ENCODE results near the gene ZNF891. TPM values are rescaled to one million over a fixed set of nuclear protein-coding genes. Genes with fewer than 3 reads are reported as not detected.

ZNF891 gene
- total RNA-seq, 1 donor from 2014 or later = 3.4 TPM

DNA sequence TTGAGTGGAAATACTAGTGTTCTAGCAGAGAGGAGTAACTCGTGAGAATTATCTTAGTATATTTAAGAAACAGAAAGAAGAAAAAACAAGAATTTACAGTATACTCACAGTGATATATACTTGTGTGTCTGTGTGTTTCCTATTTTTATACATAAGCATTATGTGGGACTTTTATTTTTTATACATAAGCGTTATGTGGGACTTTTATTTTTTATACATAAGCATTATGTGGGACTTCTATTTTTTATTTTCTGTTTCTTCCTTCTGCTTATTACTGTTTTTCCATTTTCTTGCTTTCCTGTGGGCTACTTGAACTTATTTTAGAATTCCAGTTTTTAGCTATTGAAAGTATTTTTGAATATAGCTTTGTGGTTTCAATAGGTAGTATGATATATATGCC lies 56.2 kb downstream of the ZNF891 start:
- DNase-seq (ENCODE audit: extremely low spot score in 2 of 2) = no peak
- H3K27ac ChIP-seq = no peak overlapping the region
- H3K4me3 ChIP-seq = no peak overlapping the region
- intact Hi-C loops (cut with DNase I) = no loop called here
- H3K9me3 ChIP-seq = peaks cover 58% of the 10 kb centered on the region
- H3K27me3 ChIP-seq = no peaks in the 10 kb centered on the region
- TF ChIP-seq POLR2A (IDR thresholded peaks at IDR 0.05) (no peak), POLR2AphosphoS5 (IDR thresholded peaks at IDR 0.05; ENCODE audit: insufficient read depth in 1 of 2, low read depth in 1 of 2) (no peak)
- TF ChIP-seq, protein P1, sequence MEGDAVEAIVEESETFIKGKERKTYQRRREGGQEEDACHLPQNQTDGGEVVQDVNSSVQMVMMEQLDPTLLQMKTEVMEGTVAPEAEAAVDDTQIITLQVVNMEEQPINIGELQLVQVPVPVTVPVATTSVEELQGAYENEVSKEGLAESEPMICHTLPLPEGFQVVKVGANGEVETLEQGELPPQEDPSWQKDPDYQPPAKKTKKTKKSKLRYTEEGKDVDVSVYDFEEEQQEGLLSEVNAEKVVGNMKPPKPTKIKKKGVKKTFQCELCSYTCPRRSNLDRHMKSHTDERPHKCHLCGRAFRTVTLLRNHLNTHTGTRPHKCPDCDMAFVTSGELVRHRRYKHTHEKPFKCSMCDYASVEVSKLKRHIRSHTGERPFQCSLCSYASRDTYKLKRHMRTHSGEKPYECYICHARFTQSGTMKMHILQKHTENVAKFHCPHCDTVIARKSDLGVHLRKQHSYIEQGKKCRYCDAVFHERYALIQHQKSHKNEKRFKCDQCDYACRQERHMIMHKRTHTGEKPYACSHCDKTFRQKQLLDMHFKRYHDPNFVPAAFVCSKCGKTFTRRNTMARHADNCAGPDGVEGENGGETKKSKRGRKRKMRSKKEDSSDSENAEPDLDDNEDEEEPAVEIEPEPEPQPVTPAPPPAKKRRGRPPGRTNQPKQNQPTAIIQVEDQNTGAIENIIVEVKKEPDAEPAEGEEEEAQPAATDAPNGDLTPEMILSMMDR (IDR thresholded peaks at IDR 0.05) = no peak
- no peaks in the 10 kb centered on the region for H3K4me1 ChIP-seq
- no peaks in the 10 kb centered on the region for H3K36me3 ChIP-seq

DNA sequence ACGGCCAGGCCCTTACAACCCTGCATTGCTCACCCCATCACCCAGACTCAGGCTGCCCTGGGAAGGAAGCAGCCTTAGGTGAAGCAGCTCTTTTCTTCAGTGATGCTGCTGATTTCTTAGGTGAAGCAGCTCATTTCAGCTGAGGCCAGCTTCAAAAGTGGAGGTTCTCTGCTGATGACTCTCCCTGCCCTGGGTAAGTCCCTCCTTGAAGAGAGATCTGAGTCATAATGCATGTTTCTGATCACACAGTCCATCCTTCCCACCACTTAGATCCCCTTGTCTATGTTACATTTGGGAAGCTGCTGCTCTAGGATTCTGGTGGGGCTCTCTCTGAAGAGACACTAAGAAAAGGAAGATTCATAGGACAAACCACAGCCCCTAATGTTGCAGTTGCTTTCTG lies 66.5 kb downstream of the ZNF891 start:
- Histone ChIP-seq H3K27me3 (no peaks in the 10 kb centered on the region), H3K9me3 (peaks cover 96% of the 10 kb centered on the region), H3K4me1 (no peaks in the 10 kb centered on the region), H3K36me3 (peaks cover 0 to 28% of the 10 kb centered on the region in 2 donors), H3K27ac (no peak overlapping the region), H3K4me3 (no peak overlapping the region)
- intact Hi-C loops (cut with DNase I) = no loop called here
- TF ChIP-seq, protein P1 (IDR thresholded peaks at IDR 0.05) = no peak
- no peak for TF ChIP-seq POLR2A (IDR thresholded peaks at IDR 0.05)
- TF ChIP-seq POLR2AphosphoS5 (IDR thresholded peaks at IDR 0.05; ENCODE audit: insufficient read depth in 1 of 2, low read depth in 1 of 2) = no peak
- no peak for DNase-seq (ENCODE audit: extremely low spot score in 2 of 2)

DNA sequence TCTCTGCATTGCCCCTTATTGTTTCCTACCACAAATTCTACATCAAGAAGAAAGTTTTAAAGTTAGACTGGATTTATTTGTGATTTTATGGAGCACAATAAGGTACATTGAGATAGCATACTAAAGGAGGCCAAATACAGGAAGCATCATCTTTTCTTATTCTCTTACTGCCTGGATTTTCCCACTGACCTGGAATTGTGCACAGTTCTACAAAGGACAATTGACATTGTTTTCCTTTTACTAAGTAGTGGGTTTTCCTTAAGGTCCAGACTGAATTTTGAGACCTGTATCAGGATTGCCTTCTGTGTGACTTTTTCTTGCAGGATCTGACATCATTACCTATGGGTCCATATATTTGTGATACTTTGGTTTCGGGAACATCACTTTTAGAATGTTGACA lies 68.1 kb downstream of the ZNF891 start:
- TF ChIP-seq POLR2AphosphoS5 (IDR thresholded peaks at IDR 0.05; ENCODE audit: insufficient read depth in 1 of 2, low read depth in 1 of 2) (no peak), POLR2A (IDR thresholded peaks at IDR 0.05) (no peak)
- TF ChIP-seq, protein P1 (IDR thresholded peaks at IDR 0.05) = no peak
- Histone ChIP-seq H3K27ac (no peak overlapping the region), H3K27me3 (no peaks in the 10 kb centered on the region), H3K9me3 (peaks cover 96% of the 10 kb centered on the region), H3K4me1 (no peaks in the 10 kb centered on the region), H3K36me3 (peaks cover 0 to 44% of the 10 kb centered on the region in 2 donors), H3K4me3 (no peak overlapping the region)
- intact Hi-C loops (cut with DNase I) = no loop called here
- no peak for DNase-seq (ENCODE audit: extremely low spot score in 2 of 2)

DNA sequence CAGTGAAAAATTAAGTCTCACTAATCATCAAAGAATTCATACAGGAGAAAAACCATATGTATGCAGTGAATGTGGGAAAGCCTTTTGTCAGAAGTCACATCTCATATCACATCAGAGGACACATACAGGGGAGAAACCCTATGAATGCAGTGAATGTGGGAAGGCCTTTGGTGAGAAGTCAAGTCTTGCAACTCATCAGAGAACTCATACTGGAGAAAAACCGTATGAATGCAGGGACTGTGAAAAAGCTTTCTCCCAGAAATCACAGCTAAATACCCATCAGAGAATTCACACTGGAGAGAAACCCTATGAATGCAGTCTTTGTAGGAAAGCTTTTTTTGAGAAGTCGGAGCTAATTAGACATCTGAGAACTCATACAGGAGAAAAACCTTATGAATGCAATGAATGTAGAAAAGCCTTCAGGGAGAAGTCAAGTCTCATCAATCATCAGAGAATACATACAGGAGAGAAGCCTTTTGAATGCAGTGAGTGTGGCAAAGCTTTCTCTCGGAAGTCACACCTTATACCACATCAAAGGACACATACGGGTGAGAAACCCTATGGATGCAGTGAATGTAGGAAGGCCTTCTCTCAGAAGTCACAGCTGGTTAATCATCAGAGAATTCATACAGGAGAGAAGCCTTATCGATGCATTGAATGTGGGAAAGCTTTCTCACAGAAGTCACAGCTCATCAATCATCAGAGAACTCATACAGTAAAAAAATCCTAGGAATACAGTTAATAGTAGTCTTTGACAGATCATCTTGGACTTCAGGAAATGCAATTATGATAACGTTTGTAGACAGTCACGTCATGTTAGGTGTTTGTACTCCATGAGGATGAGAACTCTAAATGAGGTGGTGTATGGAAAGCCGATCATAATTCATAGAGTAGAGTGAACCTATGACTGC lies 71.6 kb downstream of the ZNF891 start:
- Histone ChIP-seq H3K4me1 (no peaks in the 10 kb centered on the region), H3K36me3 (peaks cover 3 to 70% of the 10 kb centered on the region in 2 donors)
- intact Hi-C loops (cut with DNase I) = no loop called here

More for the DNA sequence above, 71.6 kb downstream of the ZNF891 start:
- H3K27me3 ChIP-seq = no peaks in the 10 kb centered on the region
- no peak overlapping the region for H3K27ac ChIP-seq
- no peak overlapping the region for H3K4me3 ChIP-seq
- TF ChIP-seq, protein P1 (IDR thresholded peaks at IDR 0.05) = no peak
- no peak for TF ChIP-seq POLR2A (IDR thresholded peaks at IDR 0.05)
- H3K9me3 ChIP-seq = peaks cover 87% of the 10 kb centered on the region
- no peak for DNase-seq (ENCODE audit: extremely low spot score in 2 of 2)

Data from vagina (tissue), 2 donors.